Cardiac muscle cell (in vitro differentiated cells and primary cell): ENCODE measurements around the gene C1RL. TPM values are rescaled to one million over a fixed set of nuclear protein-coding genes. Genes with fewer than 3 reads are reported as not detected.

Experiments
- DNase-seq, 2 donors: peaks; one replicate each; pipeline versions ENCODE4 v3.0.0 to v3.0.0-alpha.2; 2010 to 2017; ENCODE audit warnings: low read depth in 1 of 2, low spot score in 1 of 2
- H3K27ac ChIP-seq: fragments of 200-600 bp; sonication (generic); 2 replicates; pipeline ENCODE4 v1.5.1; 2016
- H3K27me3 ChIP-seq: fragments of 200-600 bp; sonication (generic); 2 replicates; pipeline ENCODE4 v1.6.0; 2016; ENCODE audit warnings: control low read depth
- H3K36me3 ChIP-seq: fragments of 200-600 bp; sonication (generic); 2 replicates; pipeline ENCODE4 v1.5.1; 2016; ENCODE audit warnings: control low read depth
- H3K4me1 ChIP-seq: fragments of 200-600 bp; sonication (generic); 2 replicates; pipeline ENCODE4 v1.8.1; 2017; ENCODE audit warnings: low read depth, mild to moderate bottlenecking, mixed run types
- H3K4me3 ChIP-seq: fragments of 200-600 bp; sonication (generic); 2 replicates; pipeline ENCODE4 v1.5.1; 2016; ENCODE audit warnings: mild to moderate bottlenecking
- H3K9me3 ChIP-seq: fragments of 200-600 bp; sonication (generic); 2 replicates; pipeline ENCODE4 v1.5.1; 2017; ENCODE audit warnings: low read depth, mild to moderate bottlenecking, control low read depth
- CTCF ChIP-seq: IDR thresholded peaks from 2 replicates; pipeline ENCODE4 v1.5.1; 2012; ENCODE audit warnings: low read depth, mild to moderate bottlenecking, low read length
- polyA plus RNA-seq: library from polyadenylated mRNA; unstranded; fragments of >200 nt; fragmentation: Nextera tagmentation; extraction: Ambion mirVana; gene quantifications from 2 replicates; pipeline ENCODE4 v1.2.1, GENCODE V29; 2016
- total RNA-seq: library from RNA; depleted of rRNA; stranded (reverse); fragments of >200 nt; gene quantifications from 2 replicates; pipeline ENCODE4 v1.2.3, GENCODE V29; 2016

C1RL gene
- total and polyA plus RNA-seq, 2 experiments from 2014 or later, result 14.3 to 32.4 TPM

- Histone ChIP-seq H3K27me3 (no peaks in the 10 kb centered on the region), H3K9me3 (no peaks in the 10 kb centered on the region), H3K4me1 (no peaks in the 10 kb centered on the region), H3K27ac (no peak overlapping the region), H3K36me3 (no peaks in the 10 kb centered on the region), H3K4me3 (no peak overlapping the region)
- DNase-seq, result no peak
- no peak for TF ChIP-seq CTCF
Measured at GRCh38 chr12:7047306-7047705, 61.7 kb downstream of the C1RL start.

GRCh38 chr12:7046383-7047105, 62.5 kb downstream of the C1RL start:
- Histone ChIP-seq H3K4me3 (no peak overlapping the region), H3K9me3 (no peaks in the 10 kb centered on the region), H3K4me1 (no peaks in the 10 kb centered on the region), H3K36me3 (no peaks in the 10 kb centered on the region), H3K27ac (no peak overlapping the region), H3K27me3 (no peaks in the 10 kb centered on the region)
- DNase-seq, result no peak
- no peak for TF ChIP-seq CTCF

GRCh38 chr12:7045913-7046312, 63.1 kb downstream of the C1RL start:
- Histone ChIP-seq H3K36me3 (no peaks in the 10 kb centered on the region), H3K4me3 (no peak overlapping the region), H3K9me3 (no peaks in the 10 kb centered on the region), H3K27ac (no peak overlapping the region), H3K4me1 (no peaks in the 10 kb centered on the region), H3K27me3 (no peaks in the 10 kb centered on the region)
- no peak for DNase-seq
- TF ChIP-seq CTCF, result no peak

Other genes with a start within 250 kb of the C1RL start
- gene TPI1, start 241.7 kb downstream of the C1RL start, total RNA-seq, result 1,963 and 2,650 TPM in 2 replicates
- gene TPI1, start 241.7 kb downstream of the C1RL start, polyA plus RNA-seq, result 3,554 and 4,448 TPM in 2 replicates
- 11.6 and 12.3 TPM in 2 replicates for gene SPSB2, start 235.9 kb downstream of the C1RL start, total RNA-seq
- 13.5 and 15.6 TPM in 2 replicates for gene SPSB2, start 235.9 kb downstream of the C1RL start, polyA plus RNA-seq
- 17.5 and 18.8 TPM in 2 replicates for gene LRRC23, start 204.4 kb downstream of the C1RL start, total RNA-seq
- gene LRRC23, start 204.4 kb downstream of the C1RL start, polyA plus RNA-seq, result 23.7 and 24.8 TPM in 2 replicates
- gene ENO2, start 194.6 kb downstream of the C1RL start, total RNA-seq, result 56.2 and 87.7 TPM in 2 replicates
- gene ENO2, start 194.6 kb downstream of the C1RL start, polyA plus RNA-seq, result 133 and 154 TPM in 2 replicates
- 28.1 and 46.4 TPM in 2 replicates for gene ATN1, start 181.3 kb downstream of the C1RL start, total RNA-seq
- gene ATN1, start 181.3 kb downstream of the C1RL start, polyA plus RNA-seq, result 22.8 and 37.8 TPM in 2 replicates
- gene RNU7-1, start 165.4 kb downstream of the C1RL start, total RNA-seq, result not detected in 2 replicates
- gene RNU7-1, start 165.4 kb downstream of the C1RL start, polyA plus RNA-seq, result not detected in 2 replicates
- 260 and 307 TPM in 2 replicates for gene C12orf57, start 165.2 kb downstream of the C1RL start, total RNA-seq
- 154 and 208 TPM in 2 replicates for gene C12orf57, start 165.2 kb downstream of the C1RL start, polyA plus RNA-seq
- 17.4 and 19.2 TPM in 2 replicates for gene PTPN6, start 157.9 kb downstream of the C1RL start, total RNA-seq
- gene PTPN6, start 157.9 kb downstream of the C1RL start, polyA plus RNA-seq, result 25.2 and 28.4 TPM in 2 replicates
- 350 and 388 TPM in 2 replicates for gene PHB2, start 138.6 kb downstream of the C1RL start, total RNA-seq
- 181 and 228 TPM in 2 replicates for gene PHB2, start 138.6 kb downstream of the C1RL start, polyA plus RNA-seq
- 15.7 and 21.5 TPM in 2 replicates for gene EMG1, start 138.3 kb downstream of the C1RL start, total RNA-seq
- 29.7 and 39.2 TPM in 2 replicates for gene EMG1, start 138.3 kb downstream of the C1RL start, polyA plus RNA-seq
- gene LPCAT3, start 90.7 kb downstream of the C1RL start, total RNA-seq, result 12.0 and 15.8 TPM in 2 replicates
- 31.4 and 37.8 TPM in 2 replicates for gene LPCAT3, start 90.7 kb downstream of the C1RL start, polyA plus RNA-seq
- gene C1S, start 48.5 kb downstream of the C1RL start, total RNA-seq, result 3.0 and 5.0 TPM in 2 replicates
- gene C1S, start 48.5 kb downstream of the C1RL start, polyA plus RNA-seq, result 7.3 and 9.3 TPM in 2 replicates
- gene C1R, start 16.8 kb downstream of the C1RL start, total RNA-seq, result 2.4 and 3.6 TPM in 2 replicates
- 1.5 and 3.4 TPM in 2 replicates for gene C1R, start 16.8 kb downstream of the C1RL start, polyA plus RNA-seq
- 0.95 and 8.9 TPM in 2 replicates for gene RBP5, start 19.7 kb upstream of the C1RL start, total RNA-seq
- gene RBP5, start 19.7 kb upstream of the C1RL start, polyA plus RNA-seq, result 1.5 and 4.1 TPM in 2 replicates
- gene CLSTN3, start 21.2 kb upstream of the C1RL start, total RNA-seq, result 32.0 and 35.5 TPM in 2 replicates
- 14.0 and 27.2 TPM in 2 replicates for gene CLSTN3, start 21.2 kb upstream of the C1RL start, polyA plus RNA-seq
- 41.7 and 50.1 TPM in 2 replicates for gene PEX5, start 80.5 kb upstream of the C1RL start, total RNA-seq
- gene PEX5, start 80.5 kb upstream of the C1RL start, polyA plus RNA-seq, result 20.4 and 20.8 TPM in 2 replicates
- not detected in 2 replicates for gene ACSM4, start 194.9 kb upstream of the C1RL start, total RNA-seq
- not detected in 2 replicates for gene ACSM4, start 194.9 kb upstream of the C1RL start, polyA plus RNA-seq